Measurements from ENCODE around the gene ARHGEF5.

DNA sequence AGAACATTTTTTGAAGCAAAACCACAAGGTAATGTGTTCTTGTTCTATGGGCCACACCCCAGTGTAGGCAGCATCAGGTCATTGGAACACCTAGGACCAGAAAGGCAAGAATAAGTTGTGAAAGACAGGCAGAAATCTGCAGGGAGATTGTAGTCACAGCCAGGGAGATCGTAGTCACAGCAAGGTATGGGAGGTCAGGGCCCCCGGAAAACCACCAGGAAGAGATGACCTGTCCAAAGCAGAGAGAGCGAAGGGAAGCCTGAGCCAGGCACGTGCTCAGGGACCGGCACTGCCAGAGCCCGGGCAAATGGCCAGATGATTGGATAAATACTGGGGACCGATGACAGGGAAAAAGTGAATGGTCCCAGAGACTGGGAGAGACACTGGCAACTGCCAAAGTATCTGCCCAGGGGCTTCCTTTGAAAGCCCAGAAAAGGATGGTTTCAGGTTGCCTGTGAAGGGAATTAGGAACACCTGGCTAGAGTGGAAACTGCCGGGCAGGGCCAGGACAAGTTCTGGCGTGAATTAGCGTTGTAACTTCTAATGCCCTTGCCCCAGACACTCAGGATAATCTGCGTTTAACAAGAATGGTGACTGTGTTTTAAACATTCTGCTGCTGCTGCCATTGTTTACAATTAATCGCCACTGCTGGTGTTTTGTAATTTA is 52.2 kb downstream of the ARHGEF5 start:
- TF ChIP-seq CTCF (conservative IDR thresholded peaks at IDR 0.05; ENCODE audit: low read length), result no peak
- no peak for TF ChIP-seq EZH2phosphoT487 (IDR thresholded peaks at IDR 0.05; ENCODE audit: borderline replicate concordance)
